GM21717 (cell line): ENCODE measurements around the gene SYNM.
"Not testable (repeated sequence)": the region's sequence is repeated elsewhere in the genome, so short reads cannot be mapped to it uniquely, and the experiment has no call there.

Experiments used
- ATAC-seq: cut with Tn5 transposase; IDR thresholded peaks from one replicate; pipeline ENCODE4 v1.9.1; 2021; ENCODE audit warnings: mild to moderate bottlenecking, moderate library complexity; ENCODE audit not compliant: unreplicated experiment

SYNM gene

DNA sequence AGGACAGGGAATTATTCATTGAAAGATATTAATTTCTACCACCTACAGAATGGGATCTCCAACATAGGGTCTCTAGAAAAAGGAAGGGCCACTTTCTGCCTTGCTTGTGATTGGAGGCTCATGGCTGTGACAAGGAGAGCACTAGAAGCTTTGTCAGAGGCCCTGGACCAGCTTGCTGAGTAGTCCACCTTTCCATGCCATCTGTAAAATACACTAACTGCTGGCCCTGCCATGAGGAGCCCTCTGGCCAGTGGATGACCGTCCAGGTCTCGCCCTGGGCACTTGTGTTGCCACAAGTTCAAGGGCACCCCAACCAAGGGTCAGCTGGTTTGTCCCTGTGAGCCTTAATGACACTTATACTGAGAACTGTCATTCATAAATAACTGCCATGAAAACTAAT is 1.6 kb upstream of the SYNM start:
- ATAC-seq = no peak

DNA sequence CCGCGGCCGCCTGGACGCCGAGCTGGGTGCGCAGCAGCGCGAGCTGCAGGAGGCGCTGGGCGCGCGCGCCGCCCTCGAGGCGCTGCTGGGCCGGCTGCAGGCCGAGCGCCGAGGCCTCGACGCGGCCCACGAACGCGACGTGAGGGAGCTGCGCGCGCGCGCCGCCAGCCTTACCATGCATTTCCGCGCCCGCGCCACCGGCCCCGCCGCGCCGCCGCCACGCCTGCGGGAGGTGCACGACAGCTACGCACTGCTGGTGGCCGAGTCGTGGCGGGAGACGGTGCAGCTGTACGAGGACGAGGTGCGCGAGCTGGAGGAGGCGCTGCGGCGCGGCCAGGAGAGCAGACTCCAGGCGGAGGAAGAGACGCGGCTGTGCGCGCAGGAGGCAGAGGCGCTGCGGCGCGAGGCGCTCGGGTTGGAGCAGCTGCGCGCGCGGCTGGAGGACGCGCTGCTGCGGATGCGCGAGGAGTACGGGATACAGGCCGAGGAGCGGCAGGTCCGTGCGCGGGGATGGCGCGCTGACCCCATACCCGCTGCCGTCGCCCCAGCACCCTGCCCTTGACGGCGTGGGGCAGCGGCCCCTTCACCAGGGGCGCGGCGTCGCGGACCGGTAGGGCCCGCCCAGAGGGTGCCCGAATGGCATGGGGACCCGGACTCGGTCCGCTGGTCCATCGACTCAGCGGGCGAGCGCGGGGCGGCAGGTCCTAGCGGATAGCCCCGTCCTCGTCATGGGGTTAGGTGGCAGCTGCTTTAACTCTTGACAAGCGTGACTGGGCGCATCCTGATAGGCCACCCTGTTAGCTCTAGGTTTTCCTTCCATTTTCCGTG is 848 bp downstream of the SYNM start:
- peak; percentile 31 for ATAC-seq

DNA sequence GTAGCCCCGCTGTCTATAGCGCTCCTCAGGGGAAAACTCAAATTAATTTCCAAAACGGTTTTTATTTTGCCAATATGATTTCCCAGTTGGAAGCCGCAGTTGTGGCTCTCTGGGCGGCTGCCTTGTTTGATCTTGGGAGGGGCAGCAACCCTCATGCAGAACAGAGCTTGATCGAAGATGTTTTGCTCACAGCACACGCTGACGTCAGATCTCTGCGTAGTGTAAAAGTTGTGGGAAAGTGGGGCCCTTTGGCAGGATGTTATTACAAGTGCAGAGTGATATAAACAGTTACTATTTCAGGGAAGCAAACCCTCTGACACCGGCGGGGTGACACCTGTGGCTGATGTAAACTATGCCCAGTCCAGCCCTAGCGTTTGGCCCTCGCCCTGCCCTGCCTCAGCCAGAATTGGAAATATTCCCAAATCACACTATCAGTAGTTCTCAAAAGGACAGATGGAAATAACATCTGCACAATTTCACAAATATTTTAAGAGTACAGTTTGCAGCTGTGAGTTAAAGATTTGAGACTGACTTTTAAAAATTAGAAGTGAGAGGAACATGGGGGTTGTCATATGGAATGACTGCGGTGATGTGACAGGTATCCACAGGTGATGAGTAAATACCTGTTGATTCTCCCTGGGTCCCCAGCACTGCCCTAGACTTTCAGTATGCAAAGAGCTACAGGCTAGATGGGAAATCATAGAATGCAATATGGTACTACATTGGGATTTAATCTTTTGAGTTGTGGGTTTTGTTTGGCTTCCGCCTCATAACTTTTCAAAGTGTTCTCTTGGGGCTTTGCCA is 1.7 kb downstream of the SYNM start:
- no peak for ATAC-seq

DNA sequence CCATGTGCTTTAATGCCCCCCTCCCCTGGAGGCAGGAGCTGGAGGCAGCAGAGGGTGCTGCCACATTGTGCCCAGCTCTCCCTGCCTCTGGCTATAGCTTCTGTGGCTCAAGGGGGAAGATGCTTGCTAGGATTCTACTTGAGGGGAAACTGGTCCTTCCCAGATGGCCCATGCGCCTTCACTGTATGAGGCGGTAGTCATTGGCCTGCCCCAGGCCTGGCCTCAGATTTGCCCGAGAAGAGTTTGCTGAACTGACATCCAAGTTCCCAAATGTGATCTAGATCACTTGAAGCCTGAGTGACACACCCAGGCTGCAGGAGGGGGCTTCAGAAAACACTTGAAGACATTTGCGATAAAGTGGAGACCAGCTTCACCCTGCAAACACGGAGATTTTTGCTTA is 4.1 kb downstream of the SYNM start:
- no peak for ATAC-seq

DNA sequence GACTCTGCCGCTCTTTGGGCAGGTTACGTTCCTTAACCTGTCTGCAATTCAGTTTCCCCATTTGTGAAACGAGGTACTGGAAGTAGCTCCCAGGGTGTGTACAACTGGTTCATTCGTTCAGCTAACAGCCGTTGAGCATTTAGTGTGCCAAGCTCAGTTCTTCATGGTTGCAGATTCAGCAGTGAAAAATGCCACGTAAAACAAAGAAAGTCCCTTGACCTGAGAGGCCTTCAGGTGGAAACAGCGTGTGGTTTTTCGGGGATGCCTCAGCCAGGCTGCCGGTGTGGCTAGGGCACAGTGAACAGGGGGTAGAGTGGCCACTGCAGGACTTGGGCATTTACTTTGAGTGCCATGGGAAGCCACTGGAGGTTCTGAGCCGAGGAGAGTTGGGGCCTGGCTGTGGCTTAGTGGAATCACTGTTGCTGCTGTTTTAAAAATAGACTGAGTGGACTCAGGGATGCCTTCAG is 4.7 kb downstream of the SYNM start:
- no peak for ATAC-seq

DNA sequence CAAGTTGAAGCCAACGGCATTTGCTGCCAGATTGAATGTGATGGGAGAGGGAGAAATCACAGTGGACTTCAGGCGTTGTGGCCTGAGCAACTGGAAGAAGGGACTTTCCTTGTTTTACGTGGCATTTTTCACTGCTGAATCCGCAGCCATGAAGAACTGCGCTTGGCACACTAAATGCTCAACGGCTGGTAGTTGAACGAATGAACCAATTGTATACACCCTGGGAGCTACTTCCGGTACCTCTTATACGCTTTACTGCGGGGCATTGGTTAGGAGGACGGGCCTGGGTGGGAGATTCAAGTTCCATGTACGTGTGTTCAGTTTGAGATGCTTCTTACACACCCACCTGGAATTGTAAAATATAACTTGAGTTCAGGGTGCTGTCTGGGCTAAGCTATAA is 5.2 kb downstream of the SYNM start:
- no peak for ATAC-seq

DNA sequence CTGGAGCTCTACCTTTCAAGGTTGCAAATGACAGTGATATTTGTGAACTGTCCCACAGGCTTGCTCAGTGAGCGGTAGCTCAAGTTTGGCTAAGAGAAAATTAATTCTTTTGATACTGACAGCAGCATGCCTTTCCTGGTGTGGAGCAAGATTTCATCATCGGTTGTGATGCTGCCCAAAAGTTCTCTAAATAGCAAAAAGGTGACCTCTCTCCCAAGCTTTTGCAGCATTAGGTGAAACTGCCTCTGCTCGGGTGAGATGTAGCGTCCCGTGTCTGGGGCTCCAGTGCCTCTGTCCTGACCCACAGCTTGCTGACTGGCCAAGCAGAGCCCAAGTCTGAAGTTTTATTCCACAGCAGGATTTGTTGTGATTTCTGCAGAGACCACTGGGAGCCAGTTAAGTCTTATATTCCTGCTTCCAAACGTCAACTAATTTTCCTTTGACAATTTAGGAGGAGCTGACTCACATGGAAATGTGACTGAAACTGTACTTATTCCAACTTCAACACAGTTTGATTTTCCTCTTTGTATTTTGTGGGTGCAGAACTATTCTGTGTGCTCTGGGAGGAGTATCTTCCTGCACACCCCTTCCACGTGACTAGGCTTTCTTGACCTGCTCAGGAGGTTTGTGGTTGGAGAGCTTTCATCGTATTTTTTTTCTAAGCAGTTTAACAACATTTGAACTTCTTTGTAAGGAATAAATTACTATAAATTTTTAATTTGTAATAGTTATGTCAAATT is 5.9 kb downstream of the SYNM start:
- no peak for ATAC-seq

DNA sequence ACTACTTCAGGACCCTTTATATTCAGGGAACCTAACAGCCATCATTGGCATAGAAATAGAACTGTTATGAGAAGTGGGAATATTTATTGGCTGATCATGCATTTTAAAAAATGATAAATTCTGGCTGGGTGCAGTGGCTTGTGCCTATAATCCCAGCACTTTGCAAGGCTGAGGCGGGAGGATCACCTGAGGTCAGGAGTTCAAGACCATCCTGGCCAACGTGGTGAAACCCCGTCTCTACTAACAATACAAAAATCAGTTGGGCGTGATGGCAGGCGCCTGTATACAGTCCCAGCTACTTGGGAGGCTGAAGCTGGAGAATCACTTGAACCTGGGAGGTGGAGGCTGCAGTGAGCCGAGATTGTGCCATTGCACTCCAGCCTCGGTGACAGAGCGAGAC is 6.8 kb downstream of the SYNM start:
- ATAC-seq = not testable (repeated sequence)

DNA sequence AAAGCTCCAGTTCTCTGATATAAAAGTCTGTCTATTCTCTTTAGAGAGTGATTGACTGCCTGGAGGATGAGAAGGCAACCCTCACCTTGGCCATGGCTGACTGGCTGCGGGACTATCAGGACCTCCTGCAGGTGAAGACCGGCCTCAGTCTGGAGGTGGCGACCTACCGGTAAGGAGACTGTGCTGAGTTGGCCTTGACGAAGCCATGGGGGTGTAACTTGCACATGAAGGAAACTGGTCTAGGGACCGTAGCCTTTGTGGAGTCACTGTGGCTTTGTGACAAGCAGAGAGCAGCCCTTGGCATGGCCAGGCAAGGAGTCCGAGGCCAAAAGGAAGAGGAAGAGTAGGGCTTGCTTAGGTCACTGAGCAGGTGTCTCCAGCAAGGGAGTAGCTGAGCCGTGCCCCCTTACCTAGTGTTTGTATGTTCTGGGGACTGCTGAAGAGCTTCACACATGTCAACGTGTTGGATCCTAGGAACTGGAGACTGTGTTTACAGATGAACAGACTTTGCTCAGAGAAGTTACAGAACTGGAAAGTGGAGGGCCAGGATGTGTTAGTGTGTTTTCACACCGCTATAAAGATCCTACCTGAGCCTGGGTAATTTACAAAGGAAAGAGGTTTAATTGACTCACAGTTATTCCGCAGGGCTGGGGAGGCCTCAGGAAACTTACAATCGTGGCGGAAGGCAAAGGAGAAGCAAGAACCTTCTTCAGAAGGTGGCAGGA is 8.8 kb downstream of the SYNM start:
- no peak for ATAC-seq

DNA sequence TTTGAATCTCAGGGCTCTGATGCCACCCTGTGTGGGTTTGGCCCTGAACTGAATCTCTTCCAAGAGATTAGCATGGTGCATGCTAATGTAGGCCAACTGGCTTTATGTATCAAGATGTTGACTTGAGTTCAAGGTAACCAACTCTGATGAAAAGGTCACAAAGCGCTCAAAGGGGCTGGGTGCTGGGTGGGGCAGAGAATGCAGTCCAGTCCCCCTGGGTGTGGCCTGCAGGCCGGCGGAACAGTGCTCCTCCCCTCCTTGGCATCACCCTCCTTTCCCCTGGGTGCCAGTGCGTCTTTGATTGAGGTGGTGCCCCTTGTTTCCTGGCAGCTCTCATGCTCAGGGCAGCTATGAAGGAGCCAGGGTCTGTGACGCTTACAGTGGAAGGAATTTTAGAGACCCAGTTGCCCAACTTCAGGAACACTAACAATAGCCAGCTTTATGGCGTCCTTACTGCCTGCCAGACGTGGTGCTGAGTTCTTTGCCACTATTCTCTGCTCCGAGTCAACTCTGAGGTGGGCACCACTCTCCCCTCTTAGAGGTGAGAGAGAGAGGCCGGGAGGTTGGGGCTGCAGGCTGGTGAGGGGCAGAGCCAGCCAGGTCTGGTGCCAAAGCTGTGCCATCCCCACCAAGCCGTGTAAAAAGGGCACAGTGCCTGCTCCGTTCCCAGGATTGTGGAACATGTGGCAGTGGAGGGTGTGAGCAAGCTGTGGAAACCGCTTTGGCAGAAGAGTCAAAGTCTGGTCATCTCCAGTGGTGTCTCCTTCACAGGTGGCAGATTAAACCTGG is 9.8 kb downstream of the SYNM start:
- no peak for ATAC-seq

DNA sequence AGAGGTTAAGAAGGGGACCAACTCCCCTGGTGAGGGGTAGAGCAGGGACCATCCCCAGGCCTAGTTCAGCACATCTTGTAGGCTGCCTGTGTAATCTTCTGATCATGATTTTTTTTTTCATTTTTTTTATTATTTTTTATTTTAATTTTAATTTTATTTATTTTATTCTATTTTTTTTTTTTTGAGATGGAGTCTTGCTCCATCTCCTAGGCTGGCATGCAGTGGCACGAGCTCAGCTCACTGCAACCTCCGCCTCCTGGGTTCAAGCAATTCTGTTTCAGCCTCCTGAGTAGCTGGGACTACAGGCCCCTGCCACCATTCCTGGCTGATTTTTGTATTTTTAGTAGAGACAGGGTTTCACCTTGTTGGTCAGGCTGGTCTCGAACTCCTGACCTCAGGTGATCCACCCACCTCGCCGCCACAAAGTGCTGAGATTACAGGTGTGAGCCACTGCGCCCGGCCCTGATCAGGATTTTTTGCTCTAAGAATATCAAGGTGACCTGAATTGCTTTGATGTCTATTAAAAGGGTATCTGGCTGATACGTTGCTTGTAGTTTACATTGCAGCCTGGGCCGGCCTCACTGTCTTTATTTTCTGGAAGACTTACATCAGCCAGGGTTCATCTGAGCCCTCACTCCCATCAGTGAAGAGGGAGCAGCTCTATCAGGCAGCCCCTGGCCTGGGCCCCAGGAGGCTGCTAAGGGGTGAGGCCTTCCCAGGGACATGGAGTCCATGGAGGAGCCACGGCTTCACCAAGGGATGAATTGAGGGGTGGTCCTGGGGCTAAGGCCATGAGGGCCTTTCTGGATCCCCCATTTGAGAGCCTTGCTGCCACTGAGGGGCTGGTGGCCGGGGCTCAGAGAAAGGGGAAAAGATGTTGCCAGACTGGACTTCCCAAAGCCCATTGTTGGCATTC is 10.7 kb downstream of the SYNM start:
- no peak for ATAC-seq

DNA sequence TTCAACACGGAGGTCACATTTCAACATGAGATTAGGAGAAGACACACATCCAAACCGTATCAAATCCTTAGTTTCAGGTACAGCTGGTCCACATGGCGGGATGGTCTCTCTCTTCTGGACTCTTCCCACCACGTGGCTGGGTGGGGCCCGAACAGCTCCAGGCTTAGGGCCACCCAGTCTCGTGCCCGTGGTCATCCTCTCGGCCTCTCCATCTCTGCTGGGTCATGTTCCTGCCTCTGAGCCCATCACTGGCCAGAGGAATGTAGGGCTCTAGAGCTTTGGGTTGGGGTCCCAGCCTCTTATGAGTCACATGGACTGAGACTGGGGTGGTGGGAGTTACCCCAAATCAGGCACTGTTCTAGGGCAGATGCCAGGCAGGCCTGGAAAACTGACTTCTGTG is 12.2 kb downstream of the SYNM start:
- ATAC-seq = no peak

DNA sequence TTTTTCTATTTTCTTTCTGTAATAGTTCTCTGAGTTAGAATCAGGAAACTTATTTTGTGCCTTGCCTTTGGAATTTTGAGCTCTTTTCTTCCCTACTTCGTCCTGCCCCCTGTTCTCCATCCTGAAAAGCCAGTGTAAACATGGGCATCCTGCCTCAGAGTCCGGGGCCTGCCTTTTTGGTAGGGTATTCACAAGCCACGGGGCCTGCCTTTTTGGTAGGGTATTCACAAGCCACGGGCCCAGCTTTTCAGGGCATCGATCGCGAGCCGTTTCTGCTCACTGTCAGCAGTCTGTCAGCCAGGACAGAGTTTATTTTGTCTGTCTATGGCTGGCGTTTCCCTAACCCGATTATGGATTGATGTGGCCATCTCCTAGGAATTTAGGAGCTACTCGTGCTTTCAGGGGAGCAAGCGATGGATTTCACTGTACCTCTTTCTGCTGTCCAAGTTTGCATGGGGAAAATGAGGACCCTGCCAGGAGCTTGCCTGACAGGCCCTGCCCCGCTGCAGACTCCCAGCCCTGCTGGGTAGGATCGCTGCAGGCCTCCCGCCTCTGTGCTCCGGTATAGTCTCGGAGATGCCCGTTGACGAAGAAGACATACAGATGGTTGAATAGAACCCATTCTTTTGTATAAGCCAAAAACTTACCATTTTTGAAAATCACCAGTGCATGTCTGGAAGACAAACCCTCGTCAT is 12.8 kb downstream of the SYNM start:
- no peak for ATAC-seq

DNA sequence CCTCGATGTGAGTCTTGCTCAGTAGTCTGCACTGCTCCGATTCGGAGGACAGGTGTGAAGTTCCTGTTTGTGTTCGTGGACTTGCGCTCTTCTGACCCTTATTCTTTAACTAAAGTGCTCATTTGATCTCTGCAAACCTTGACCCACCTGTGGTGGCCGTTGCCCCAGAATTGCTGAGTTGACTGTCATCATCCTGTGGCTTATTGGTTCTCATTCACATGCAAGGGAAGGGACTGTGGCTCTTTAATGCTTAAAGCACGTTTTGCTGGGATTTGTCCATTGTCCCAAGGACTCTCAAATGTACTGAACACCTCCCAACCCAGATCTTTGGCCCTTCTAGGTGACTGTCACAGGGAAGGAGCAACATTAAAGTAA is 13.4 kb downstream of the SYNM start:
- no peak for ATAC-seq

DNA sequence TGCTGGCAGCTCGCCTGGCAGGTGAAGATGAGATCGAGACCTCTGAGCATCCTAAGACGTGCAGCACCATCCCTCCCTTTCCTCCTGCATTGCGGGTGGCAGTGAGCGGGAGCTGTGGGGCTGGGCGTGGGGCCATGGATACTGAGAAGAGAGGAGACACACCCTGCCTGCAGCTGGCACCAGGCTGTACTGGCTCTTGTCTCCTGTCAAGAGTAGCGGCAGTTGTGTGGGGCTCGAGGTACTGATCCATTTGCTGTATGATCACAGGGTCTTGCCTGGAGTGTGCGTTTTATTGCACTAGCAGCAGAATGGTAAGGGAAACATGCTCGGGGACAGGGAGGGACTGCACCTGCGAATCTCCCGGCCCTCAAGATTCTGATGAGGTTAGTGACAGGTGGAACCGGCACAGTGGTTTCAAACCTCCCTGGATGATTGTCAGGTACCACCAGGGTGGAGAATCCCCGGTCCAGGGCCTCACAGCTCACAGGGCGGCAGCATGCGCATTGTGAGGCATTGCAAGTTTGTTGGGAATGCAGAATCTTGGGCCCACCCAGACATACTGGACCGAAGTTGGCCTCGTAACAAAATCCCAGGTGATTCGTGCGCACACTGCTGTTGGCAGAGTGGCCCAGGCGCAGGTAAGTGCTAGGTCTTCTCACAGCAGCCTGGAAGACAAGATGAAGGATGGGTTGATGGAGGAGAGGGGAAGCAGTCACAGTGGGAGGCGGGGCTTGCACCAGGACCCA is 14.1 kb downstream of the SYNM start:
- ATAC-seq = no peak

DNA sequence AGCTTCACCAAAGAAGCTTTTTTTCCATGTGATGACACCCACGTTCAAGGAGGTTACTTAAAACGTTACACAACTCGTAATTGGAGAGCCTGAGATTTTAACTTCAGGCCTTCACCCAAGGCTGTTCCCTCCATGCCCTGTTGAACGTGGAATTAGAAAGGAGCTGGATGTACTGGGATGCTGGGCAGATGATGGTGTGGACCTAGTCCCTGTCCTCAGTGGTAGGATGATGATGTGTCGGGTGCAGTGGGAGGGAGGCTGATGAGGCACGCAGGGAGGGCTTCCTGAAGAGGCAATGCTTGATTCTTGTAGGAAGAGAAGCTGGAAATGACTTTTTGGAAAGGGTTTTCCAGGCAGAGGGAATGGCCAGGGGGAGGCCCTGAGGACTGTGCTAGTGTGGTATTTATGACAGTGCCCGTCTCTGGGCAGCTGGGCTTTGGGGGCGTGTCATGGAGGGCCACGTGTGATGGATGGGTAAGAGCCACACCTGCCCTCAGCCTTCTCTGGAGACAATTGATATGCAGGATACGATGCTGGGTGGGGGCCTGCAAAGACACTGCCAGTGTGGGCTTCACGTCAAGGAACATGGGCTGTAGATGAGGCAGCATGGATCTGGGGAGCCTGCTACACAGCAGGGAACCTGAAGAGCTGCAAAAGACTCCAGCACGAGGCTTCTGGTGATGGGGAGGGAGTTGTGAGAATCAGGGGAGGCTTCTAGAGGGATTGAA is 15.3 kb downstream of the SYNM start:
- no peak for ATAC-seq

DNA sequence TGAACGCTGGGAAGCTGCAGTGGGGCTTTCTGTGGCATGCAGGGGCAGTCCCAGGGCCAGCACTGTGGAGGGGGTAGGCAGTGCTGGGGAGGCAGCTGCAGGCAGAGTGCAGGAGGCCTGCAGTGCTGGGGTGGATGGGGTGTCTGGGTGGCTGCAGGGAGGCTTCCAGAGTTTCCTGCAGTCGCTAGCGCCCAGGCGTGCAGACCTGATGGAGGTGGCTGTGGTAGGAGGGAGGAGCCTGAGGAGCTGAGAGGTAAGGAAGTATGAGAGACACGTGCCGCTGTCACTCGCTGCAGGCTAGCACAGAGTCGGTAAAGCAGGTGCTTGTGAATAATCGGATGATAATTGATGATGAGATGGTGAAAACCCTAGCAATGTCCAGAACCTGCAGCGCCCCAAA is 16.3 kb downstream of the SYNM start:
- no peak for ATAC-seq
